GM12878 (cell line): ENCODE data around the gene DPM3.

Experiments
- BRCA1 ChIP-seq: IDR thresholded peaks from 2 replicates; pipeline ENCODE4 v1.6.1; 2011; ENCODE audit warnings: low read depth, low read length, improper control_type of control experiment
- CHD4 ChIP-seq: fragments of 200-600 bp; sonication (generic); IDR thresholded peaks from 2 replicates; pipeline ENCODE4 v1.6.1; 2016; ENCODE audit warnings: mild to moderate bottlenecking
- CTCF ChIP-seq, 3 experiments: IDR thresholded peaks in 2 of 3; conservative IDR thresholded peaks in 1 of 3; 2 replicates each; pipeline ENCODE4 v1.5.1; 2011; ENCODE audit warnings: low read depth in 3 of 3, low read length in 3 of 3, mild to moderate bottlenecking in 3 of 3, control low read depth in 2 of 3, moderate library complexity in 2 of 3, inconsistent platforms in 1 of 3, mixed read lengths in 1 of 3; ENCODE audit not compliant: control insufficient read depth in 2 of 3, insufficient read depth in 1 of 3; ENCODE audit errors: extremely low read depth in 1 of 3
- IKZF1 ChIP-seq: fragments of 450-650 bp; conservative IDR thresholded peaks from 2 replicates; pipeline ENCODE4 v1.6.1; 2017; ENCODE audit warnings: antibody characterized with exemption, mild to moderate bottlenecking
- MEF2A ChIP-seq: IDR thresholded peaks from 2 replicates; pipeline ENCODE4 v1.6.1; 2011; ENCODE audit warnings: low read depth, mild to moderate bottlenecking, low read length, moderate library complexity; ENCODE audit not compliant: insufficient read depth
- MTA2 ChIP-seq: fragments of 450-650 bp; IDR thresholded peaks from 2 replicates; pipeline ENCODE4 v1.6.1; 2016; ENCODE audit warnings: low read depth, mild to moderate bottlenecking, moderate library complexity
- SIN3A ChIP-seq: IDR thresholded peaks from 2 replicates; pipeline ENCODE4 v1.6.1; 2012; ENCODE audit warnings: low read depth, low read length, improper control_type of control experiment
- TAF1 ChIP-seq: IDR thresholded peaks from 2 replicates; pipeline ENCODE4 v1.6.1; 2011; ENCODE audit warnings: mild to moderate bottlenecking, low read depth, low read length, borderline replicate concordance
- TF ChIP-seq, protein P1 (sequence below): IDR thresholded peaks from 2 replicates; pipeline ENCODE4 v1.6.1; 2011; ENCODE audit warnings: low read depth, low read length, improper control_type of control experiment, borderline replicate concordance

- TF ChIP-seq CTCF (IDR thresholded peaks at IDR 0.05 in 2 of 3, conservative IDR thresholded peaks at IDR 0.05 in 1 of 3; ENCODE audit: control insufficient read depth in 2 of 3, extremely low read depth in 1 of 3, insufficient read depth in 1 of 3, low read depth in 3 of 3, low read length in 3 of 3) (no peak), BRCA1 (no peak), SIN3A (no peak), CHD4 (no peak), IKZF1 (no peak), TAF1 (no peak), MTA2 (no peak), MEF2A (no peak)
- TF ChIP-seq, protein P1, sequence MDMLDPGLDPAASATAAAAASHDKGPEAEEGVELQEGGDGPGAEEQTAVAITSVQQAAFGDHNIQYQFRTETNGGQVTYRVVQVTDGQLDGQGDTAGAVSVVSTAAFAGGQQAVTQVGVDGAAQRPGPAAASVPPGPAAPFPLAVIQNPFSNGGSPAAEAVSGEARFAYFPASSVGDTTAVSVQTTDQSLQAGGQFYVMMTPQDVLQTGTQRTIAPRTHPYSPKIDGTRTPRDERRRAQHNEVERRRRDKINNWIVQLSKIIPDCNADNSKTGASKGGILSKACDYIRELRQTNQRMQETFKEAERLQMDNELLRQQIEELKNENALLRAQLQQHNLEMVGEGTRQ, result no peak
Measured at GRCh38 chr1:155121249-155121648, 19.1 kb downstream of the DPM3 start.
